Testis (tissue), 3 donors: ENCODE measurements around the gene CGNL1. TPM values are rescaled to one million over a fixed set of nuclear protein-coding genes. Genes with fewer than 3 reads are reported as not detected.

ENCODE experiments used
- DNase-seq: peaks from one replicate; pipeline ENCODE4 v3.0.0-alpha.2; 2019
- H3K27ac ChIP-seq, 2 donors: fragments of 200-600 bp; sonication (generic); one replicate each; pipeline ENCODE4 v1.5.1; 2019
- H3K27me3 ChIP-seq: fragments of 200-600 bp; sonication (generic); one replicate; pipeline ENCODE4 v1.5.1; 2019
- H3K36me3 ChIP-seq: fragments of 200-600 bp; sonication (generic); one replicate; pipeline ENCODE4 v1.5.1; 2017; ENCODE audit warnings: low read depth; ENCODE audit errors: missing control alignments
- H3K4me1 ChIP-seq: fragments of 200-600 bp; sonication (generic); one replicate; pipeline ENCODE4 v1.5.1; 2019
- H3K4me3 ChIP-seq, 2 donors: fragments of 200-600 bp; sonication (generic); one replicate each; pipeline ENCODE4 v1.5.1; 2017 to 2019
- H3K9me3 ChIP-seq: fragments of 200-600 bp; sonication (generic); one replicate; pipeline ENCODE4 v1.5.1; 2017
- POLR2A ChIP-seq: fragments of 450-650 bp; IDR thresholded peaks from one replicate; pipeline ENCODE4 v1.6.1; 2017; ENCODE audit warnings: antibody characterized with exemption, mild to moderate bottlenecking, moderate library complexity
- WGBS, 2 donors: methylation state at CpG; one replicate each; pipeline ENCODE4 v1.1.5; 2018; 5-methylcytosine and 5-hydroxymethylcytosine counted together
- intact Hi-C: fragments of 100-400 bp; cut with DNase I; formaldehyde crosslinking; loops from one replicate; pipeline ENCODE4 v1.15.1; 2023; ENCODE audit warnings: low total_unique reads
- polyA plus RNA-seq: library from polyadenylated mRNA; stranded (reverse); fragments of 350-450 nt; fragmentation: Illumina TruSeq; extraction: RNeasy Lipid Tissue Mini Kit (QIAGEN cat#74804); gene quantifications from one replicate; pipeline ENCODE4 v1.2.3, GENCODE V29; 2014; ENCODE audit warnings: low read depth, low replicate concordance; ENCODE audit not compliant: insufficient read depth
- total RNA-seq, 2 donors: library from RNA; depleted of rRNA; stranded (reverse); fragments of >200 nt; gene quantifications; one replicate each; pipeline ENCODE4 v1.2.3, GENCODE V29; 2016
- TF ChIP-seq, protein P1 (sequence below), 3 experiments: fragments of 450-650 bp in 2 of 3; fragments of 200-600 bp in 1 of 3; sonication (generic) in 1 of 3; IDR thresholded peaks; one replicate each; pipeline ENCODE4 v1.5.1; 2016 to 2019; ENCODE audit warnings: antibody characterized with exemption in 3 of 3, mild to moderate bottlenecking in 2 of 3, moderate library complexity in 1 of 3

The CGNL1 gene
- total and polyA plus RNA-seq, 3 donors from 2014 or later, result 21.0 to 40.2 (median 29.2) TPM

DNA sequence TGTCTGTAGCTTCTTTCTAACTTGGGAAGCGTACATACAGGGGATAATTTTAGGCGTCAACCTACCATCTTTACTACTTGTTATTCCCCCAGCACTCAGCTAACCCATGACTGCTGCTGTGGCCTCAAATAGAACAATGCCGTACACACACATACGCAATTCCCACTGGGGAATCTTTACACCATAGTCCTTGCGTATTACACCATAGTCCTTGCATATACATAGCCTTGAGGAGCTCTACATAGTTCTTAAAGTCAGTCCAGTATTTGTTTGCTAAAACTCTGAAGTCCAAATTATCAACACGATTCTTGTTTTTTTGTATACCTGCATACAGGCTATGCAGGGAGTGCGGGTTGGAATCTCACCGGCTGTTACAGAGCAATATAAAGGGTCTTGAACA, 67.2 kb downstream of the CGNL1 start:
- H3K4me1 ChIP-seq, result no peaks in the 10 kb centered on the region
- no peaks in the 10 kb centered on the region for H3K9me3 ChIP-seq
- H3K27ac ChIP-seq, result no peak overlapping the region
- no peak overlapping the region for H3K4me3 ChIP-seq
- TF ChIP-seq POLR2A, result no peak
- TF ChIP-seq, protein P1, sequence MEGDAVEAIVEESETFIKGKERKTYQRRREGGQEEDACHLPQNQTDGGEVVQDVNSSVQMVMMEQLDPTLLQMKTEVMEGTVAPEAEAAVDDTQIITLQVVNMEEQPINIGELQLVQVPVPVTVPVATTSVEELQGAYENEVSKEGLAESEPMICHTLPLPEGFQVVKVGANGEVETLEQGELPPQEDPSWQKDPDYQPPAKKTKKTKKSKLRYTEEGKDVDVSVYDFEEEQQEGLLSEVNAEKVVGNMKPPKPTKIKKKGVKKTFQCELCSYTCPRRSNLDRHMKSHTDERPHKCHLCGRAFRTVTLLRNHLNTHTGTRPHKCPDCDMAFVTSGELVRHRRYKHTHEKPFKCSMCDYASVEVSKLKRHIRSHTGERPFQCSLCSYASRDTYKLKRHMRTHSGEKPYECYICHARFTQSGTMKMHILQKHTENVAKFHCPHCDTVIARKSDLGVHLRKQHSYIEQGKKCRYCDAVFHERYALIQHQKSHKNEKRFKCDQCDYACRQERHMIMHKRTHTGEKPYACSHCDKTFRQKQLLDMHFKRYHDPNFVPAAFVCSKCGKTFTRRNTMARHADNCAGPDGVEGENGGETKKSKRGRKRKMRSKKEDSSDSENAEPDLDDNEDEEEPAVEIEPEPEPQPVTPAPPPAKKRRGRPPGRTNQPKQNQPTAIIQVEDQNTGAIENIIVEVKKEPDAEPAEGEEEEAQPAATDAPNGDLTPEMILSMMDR (IDR thresholded peaks at IDR 0.05), result no peak
- no peaks in the 10 kb centered on the region for H3K36me3 ChIP-seq
- H3K27me3 ChIP-seq, result no peaks in the 10 kb centered on the region
- WGBS, 2 donors, result 96 to 99% methylated on average over 8 of the region's 8 CpGs
- no peak for DNase-seq
- intact Hi-C loops, result no loop called here

- H3K4me3 ChIP-seq, result no peak overlapping the region
- intact Hi-C loops, result no loop called here
- peaks cover 2% of the 10 kb centered on the region for H3K36me3 ChIP-seq
- no peaks in the 10 kb centered on the region for H3K27me3 ChIP-seq
- no peaks in the 10 kb centered on the region for H3K4me1 ChIP-seq
- WGBS, 2 donors, result 62 to 72% methylated on average over 5 of the region's 5 CpGs
- no peak overlapping the region for H3K27ac ChIP-seq
- TF ChIP-seq POLR2A, result no peak
- TF ChIP-seq, protein P1 (IDR thresholded peaks at IDR 0.05), result no peak
- no peak for DNase-seq
- H3K9me3 ChIP-seq, result no peaks in the 10 kb centered on the region
Measured at GRCh38 chr15:57444877-57445513, 68.7 kb downstream of the CGNL1 start.

DNA sequence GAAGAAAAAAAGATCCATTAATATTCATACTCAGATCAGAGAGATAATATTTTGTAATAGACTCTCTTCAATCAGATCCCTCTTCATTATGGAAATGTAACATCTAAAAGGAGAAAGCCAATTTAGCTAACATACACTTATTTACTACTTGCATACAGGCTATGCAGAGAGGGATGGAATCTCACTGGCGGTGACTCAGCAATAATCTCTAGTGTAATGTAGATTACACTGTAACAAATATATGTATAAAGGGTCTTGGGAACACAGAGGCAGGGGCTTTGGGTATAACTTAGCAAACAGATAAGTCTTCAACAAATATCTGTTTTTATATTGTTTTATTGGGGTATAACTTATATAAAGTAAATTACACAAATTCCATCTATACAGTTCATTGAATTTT, 69.6 kb downstream of the CGNL1 start:
- Histone ChIP-seq H3K4me1 (no peaks in the 10 kb centered on the region), H3K4me3 (no peak overlapping the region), H3K27ac (no peak overlapping the region), H3K36me3 (peaks cover 5% of the 10 kb centered on the region), H3K9me3 (no peaks in the 10 kb centered on the region), H3K27me3 (no peaks in the 10 kb centered on the region)
- WGBS, 2 donors, result 79 to 87% methylated on average over 1 of the region's 1 CpG
- DNase-seq, result no peak
- TF ChIP-seq POLR2A, result no peak
- TF ChIP-seq, protein P1 (IDR thresholded peaks at IDR 0.05), result no peak
- intact Hi-C loops, result no loop called here

DNA sequence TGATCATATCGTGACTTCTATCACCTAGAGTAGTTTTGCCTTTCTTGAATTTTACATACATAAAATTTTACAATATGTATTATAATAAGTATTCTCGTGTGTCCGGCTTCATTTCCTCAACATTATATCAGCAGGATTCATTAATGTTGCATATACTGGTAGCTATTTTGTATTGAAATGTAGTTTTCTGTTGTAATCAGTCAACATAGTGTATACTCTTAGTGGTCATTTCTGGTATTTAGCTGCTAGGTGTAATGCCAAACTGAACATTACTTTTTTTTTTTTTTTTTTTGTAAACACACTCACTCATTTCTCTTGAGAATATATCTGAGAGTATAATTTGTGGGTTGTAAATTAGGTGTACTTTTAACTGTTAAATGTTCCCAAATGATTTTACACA, 70.1 kb downstream of the CGNL1 start:
- Histone ChIP-seq H3K27me3 (no peaks in the 10 kb centered on the region), H3K27ac (no peak overlapping the region), H3K4me3 (no peak overlapping the region), H3K9me3 (no peaks in the 10 kb centered on the region), H3K4me1 (no peaks in the 10 kb centered on the region), H3K36me3 (peaks cover 5% of the 10 kb centered on the region)
- DNase-seq, result no peak
- 93 to 97% methylated on average over 3 of the region's 3 CpGs for WGBS, 2 donors
- TF ChIP-seq, protein P1 (IDR thresholded peaks at IDR 0.05), result peak in 1 of 3 experiments; percentile 11
- no peak for TF ChIP-seq POLR2A
- intact Hi-C loops, result no loop called here

DNA sequence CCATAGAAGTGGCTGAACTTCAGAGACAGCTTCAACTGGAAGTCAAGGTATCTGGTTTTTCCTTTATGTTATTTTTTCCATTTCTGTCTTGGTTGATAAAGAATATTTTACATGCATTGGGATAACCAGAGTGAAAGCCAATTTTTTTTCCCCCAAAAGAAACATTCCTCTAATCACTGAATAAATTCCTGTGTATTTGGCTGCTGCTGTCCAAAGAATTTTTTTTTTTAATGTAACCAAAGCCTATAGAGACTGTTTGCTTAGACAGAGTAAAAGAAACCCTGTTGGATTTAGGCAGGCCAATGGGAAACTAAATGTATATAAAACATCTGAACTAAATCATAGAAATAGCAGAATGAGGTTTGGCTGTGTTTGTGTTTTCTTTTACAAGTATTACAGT, 75.2 kb downstream of the CGNL1 start:
- H3K4me1 ChIP-seq, result no peaks in the 10 kb centered on the region
- no peaks in the 10 kb centered on the region for H3K9me3 ChIP-seq
- no peak overlapping the region for H3K27ac ChIP-seq
- H3K4me3 ChIP-seq, result no peak overlapping the region
- DNase-seq, result no peak
- TF ChIP-seq, protein P1 (IDR thresholded peaks at IDR 0.05), result no peak
- TF ChIP-seq POLR2A, result no peak
- H3K36me3 ChIP-seq, result peaks cover 5% of the 10 kb centered on the region
- intact Hi-C loops, result no loop called here
- no peaks in the 10 kb centered on the region for H3K27me3 ChIP-seq
